ENCODE results near the gene VAV3.
"Not testable (repeated sequence)": the region's sequence is repeated elsewhere in the genome, so short reads cannot be mapped to it uniquely, and the experiment has no call there.

VAV3 gene

GRCh38 chr1:107870696-107871095, 94.3 kb downstream of the VAV3 start:
- no peak for DNase-seq
- H3K36me3 Mint-ChIP-seq (ENCODE audit: low read depth), result peaks cover 14% of the 10 kb centered on the region
- H3K4me3 Mint-ChIP-seq, result no peak overlapping the region
- H3K9me3 Mint-ChIP-seq, result peaks cover 10% of the 10 kb centered on the region
- no peak overlapping the region for H3K27ac Mint-ChIP-seq
- H3K4me1 Mint-ChIP-seq, result peaks cover 47% of the 10 kb centered on the region
- H3K27me3 Mint-ChIP-seq, result no peaks in the 10 kb centered on the region
- ATAC-seq, result no peak

- Mint-ChIP-seq H3K27me3 (no peaks in the 10 kb centered on the region), H3K27ac (no peak overlapping the region)
- no peak for DNase-seq
These were observed 97.1 kb downstream of the VAV3 start for GRCh38 chr1:107867897-107868296.

GRCh38 chr1:107867422-107867821, 97.6 kb downstream of the VAV3 start:
- Mint-ChIP-seq H3K27ac (no peak overlapping the region), H3K9me3 (peaks cover 10% of the 10 kb centered on the region), H3K4me3 (no peak overlapping the region), H3K27me3 (no peaks in the 10 kb centered on the region), H3K4me1 (peaks cover 41% of the 10 kb centered on the region), H3K36me3 (ENCODE audit: low read depth) (peaks cover 14% of the 10 kb centered on the region)
- no peak for ATAC-seq
- DNase-seq, result no peak

More at GRCh38 chr1:107867897-107868296, 97.1 kb downstream of the VAV3 start:
- ATAC-seq, result no peak
- peaks cover 10% of the 10 kb centered on the region for H3K9me3 Mint-ChIP-seq
- H3K36me3 Mint-ChIP-seq (ENCODE audit: low read depth), result peaks cover 14% of the 10 kb centered on the region
- peaks cover 41% of the 10 kb centered on the region for H3K4me1 Mint-ChIP-seq
- no peak overlapping the region for H3K4me3 Mint-ChIP-seq

- Mint-ChIP-seq H3K36me3 (ENCODE audit: low read depth) (peaks cover 14% of the 10 kb centered on the region), H3K27me3 (no peaks in the 10 kb centered on the region), H3K9me3 (peaks cover 10% of the 10 kb centered on the region), H3K27ac (no peak overlapping the region), H3K4me3 (no peak overlapping the region), H3K4me1 (peaks cover 39% of the 10 kb centered on the region)
- no peak for DNase-seq
- ATAC-seq, result no peak
These were observed 98.1 kb downstream of the VAV3 start for GRCh38 chr1:107866870-107867269.

GRCh38 chr1:107865627-107866026, 99.4 kb downstream of the VAV3 start:
- no peaks in the 10 kb centered on the region for H3K27me3 Mint-ChIP-seq
- peaks cover 32% of the 10 kb centered on the region for H3K4me1 Mint-ChIP-seq
- no peak for DNase-seq
- no peak overlapping the region for H3K4me3 Mint-ChIP-seq
- H3K27ac Mint-ChIP-seq, result no peak overlapping the region
- H3K36me3 Mint-ChIP-seq (ENCODE audit: low read depth), result peaks cover 14% of the 10 kb centered on the region
- no peak for ATAC-seq
- H3K9me3 Mint-ChIP-seq, result peaks cover 15% of the 10 kb centered on the region

GRCh38 chr1:107863342-107863741, 101.6 kb downstream of the VAV3 start:
- no peak overlapping the region for H3K4me3 Mint-ChIP-seq
- DNase-seq, result no peak
- H3K9me3 Mint-ChIP-seq, result peaks cover 6% of the 10 kb centered on the region
- H3K27ac Mint-ChIP-seq, result no peak overlapping the region
- H3K36me3 Mint-ChIP-seq (ENCODE audit: low read depth), result peaks cover 7% of the 10 kb centered on the region
- H3K27me3 Mint-ChIP-seq, result no peaks in the 10 kb centered on the region
- H3K4me1 Mint-ChIP-seq, result peaks cover 25% of the 10 kb centered on the region
- ATAC-seq, result no peak

- no peak for DNase-seq
- no peaks in the 10 kb centered on the region for H3K27me3 Mint-ChIP-seq
- peaks cover 7% of the 10 kb centered on the region for H3K36me3 Mint-ChIP-seq (ENCODE audit: low read depth)
- no peak overlapping the region for H3K4me3 Mint-ChIP-seq
- H3K27ac Mint-ChIP-seq, result no peak overlapping the region
- peaks cover 6% of the 10 kb centered on the region for H3K9me3 Mint-ChIP-seq
- ATAC-seq, result no peak
- H3K4me1 Mint-ChIP-seq, result peaks cover 28% of the 10 kb centered on the region
These were observed 102.9 kb downstream of the VAV3 start for GRCh38 chr1:107862064-107862463.

- Mint-ChIP-seq H3K27ac (no peak overlapping the region), H3K4me1 (peaks cover 21% of the 10 kb centered on the region), H3K4me3 (no peak overlapping the region), H3K27me3 (no peaks in the 10 kb centered on the region), H3K36me3 (ENCODE audit: low read depth) (peaks cover 3% of the 10 kb centered on the region), H3K9me3 (peaks cover 6% of the 10 kb centered on the region)
- DNase-seq, result no peak
- ATAC-seq, result no peak
These were observed 106.7 kb downstream of the VAV3 start for GRCh38 chr1:107858323-107858722.

GRCh38 chr1:107851418-107851817, 113.6 kb downstream of the VAV3 start:
- Mint-ChIP-seq H3K9me3 (peaks cover 9% of the 10 kb centered on the region), H3K4me3 (no peak overlapping the region), H3K4me1 (peaks cover 24% of the 10 kb centered on the region), H3K27me3 (no peaks in the 10 kb centered on the region), H3K36me3 (ENCODE audit: low read depth) (peaks cover 7% of the 10 kb centered on the region), H3K27ac (no peak overlapping the region)
- no peak for DNase-seq
- ATAC-seq, result no peak

GRCh38 chr1:107844541-107845194, 120.3 kb downstream of the VAV3 start:
- DNase-seq, H3K9me3 Mint-ChIP-seq, H3K27me3 Mint-ChIP-seq: not testable (repeated sequence)
- H3K27ac Mint-ChIP-seq, result peak overlapping the region; percentile 70
- H3K4me1 Mint-ChIP-seq, result peaks cover 59% of the 10 kb centered on the region
- H3K4me3 Mint-ChIP-seq, result peak overlapping the region; percentile 58
- ATAC-seq, result peak; percentile 27
- H3K36me3 Mint-ChIP-seq (ENCODE audit: low read depth), result peaks cover 13% of the 10 kb centered on the region

- Mint-ChIP-seq H3K27me3 (no peaks in the 10 kb centered on the region), H3K36me3 (ENCODE audit: low read depth) (peaks cover 13% of the 10 kb centered on the region), H3K4me1 (peaks cover 61% of the 10 kb centered on the region), H3K27ac (peak overlapping the region; percentile 70), H3K4me3 (peak overlapping the region; percentile 58), H3K9me3 (peaks cover 9% of the 10 kb centered on the region)
- DNase-seq (no peak), ATAC-seq (peak; percentile 20)
These were observed 121.0 kb downstream of the VAV3 start for GRCh38 chr1:107843989-107844388.

- ATAC-seq, result peak; percentile 68
- peaks cover 9% of the 10 kb centered on the region for H3K9me3 Mint-ChIP-seq
- DNase-seq, result no peak
- H3K27ac Mint-ChIP-seq, result no peak overlapping the region
- peak overlapping the region; percentile 35 for H3K4me3 Mint-ChIP-seq
- peaks cover 73% of the 10 kb centered on the region for H3K4me1 Mint-ChIP-seq
- H3K36me3 Mint-ChIP-seq (ENCODE audit: low read depth), result peaks cover 15% of the 10 kb centered on the region
- H3K27me3 Mint-ChIP-seq, result no peaks in the 10 kb centered on the region
These were observed 122.7 kb downstream of the VAV3 start for GRCh38 chr1:107842241-107842640.

GRCh38 chr1:107840725-107841124, 124.3 kb downstream of the VAV3 start:
- Mint-ChIP-seq H3K36me3 (ENCODE audit: low read depth) (peaks cover 14% of the 10 kb centered on the region), H3K4me3 (peak overlapping the region; percentile 3), H3K27me3 (no peaks in the 10 kb centered on the region), H3K9me3 (peaks cover 14% of the 10 kb centered on the region), H3K27ac (peak overlapping the region; percentile 12), H3K4me1 (peaks cover 81% of the 10 kb centered on the region)
- DNase-seq, result no peak
- ATAC-seq, result peak; percentile 16

- Mint-ChIP-seq H3K36me3 (ENCODE audit: low read depth) (peaks cover 8% of the 10 kb centered on the region), H3K9me3 (peaks cover 14% of the 10 kb centered on the region), H3K4me1 (peaks cover 69% of the 10 kb centered on the region), H3K27me3 (no peaks in the 10 kb centered on the region), H3K27ac (no peak overlapping the region), H3K4me3 (no peak overlapping the region)
- DNase-seq (no peak), ATAC-seq (no peak)
These were observed 126.9 kb downstream of the VAV3 start for GRCh38 chr1:107838056-107838455.

- DNase-seq (no peak), ATAC-seq (no peak)
- Mint-ChIP-seq H3K4me1 (peaks cover 62% of the 10 kb centered on the region), H3K27ac (no peak overlapping the region), H3K9me3 (peaks cover 14% of the 10 kb centered on the region), H3K36me3 (ENCODE audit: low read depth) (peaks cover 10% of the 10 kb centered on the region), H3K27me3 (no peaks in the 10 kb centered on the region), H3K4me3 (no peak overlapping the region)
These were observed 129.8 kb downstream of the VAV3 start for GRCh38 chr1:107835151-107835670.

Data from activated naive CD8-positive, alpha-beta T cell treated with anti-CD3 and anti-CD28 coated beads, Interleukin-2, amount 50 U/mL, for 24 hours (primary cell).